WTC11 (cell line): ENCODE measurements around the gene TRIB2. TPM values are rescaled to one million over a fixed set of nuclear protein-coding genes. Genes with fewer than 3 reads are reported as not detected.

Experiments used
- ATAC-seq: fragments of 200-7000 bp; cut with Tn5 transposase; 2 replicates; pipeline ENCODE4 v1.10.0; 2021; ENCODE audit warnings: mild to moderate bottlenecking, moderate library complexity
- CTCF ChIA-PET: fragments of 300-600 bp; sonication (Branson Sonifier 250); formaldehyde crosslinking; loops from one replicate; lab custom pipeline; 2021; ENCODE audit warnings: antibody characterized with exemption; lab: Charles Lee
- POLR2A ChIA-PET: fragments of 350-600 bp; sonication (Branson Sonifier 250); formaldehyde crosslinking; loops from one replicate; lab custom pipeline; 2021; ENCODE audit warnings: antibody characterized with exemption; lab: Charles Lee
- DNase-seq: peaks from one replicate; pipeline ENCODE4 v3.0.0; 2021; ENCODE audit warnings: low spot score
- H3K27ac Mint-ChIP-seq: 2 replicates; pipeline ENCODE4 v1.8.0; 2021; ENCODE audit warnings: mixed read lengths
- H3K27me3 Mint-ChIP-seq: 2 replicates; pipeline ENCODE4 v1.8.0; 2021; ENCODE audit warnings: low read depth, mild to moderate bottlenecking, moderate library complexity, mixed read lengths
- H3K36me3 Mint-ChIP-seq: 2 replicates; pipeline ENCODE4 v1.8.0; 2021; ENCODE audit warnings: mixed read lengths
- H3K4me1 Mint-ChIP-seq: 2 replicates; pipeline ENCODE4 v1.8.0; 2022; ENCODE audit warnings: mixed read lengths
- H3K4me3 Mint-ChIP-seq: 2 replicates; pipeline ENCODE4 v1.8.0; 2021; ENCODE audit warnings: mild to moderate bottlenecking, moderate library complexity, mixed read lengths
- H3K9me3 Mint-ChIP-seq: 2 replicates; pipeline ENCODE4 v1.8.0; 2021; ENCODE audit warnings: mixed read lengths
- CBFB ChIP-seq: sonication (generic); formaldehyde crosslinking; IDR thresholded peaks from 2 replicates; pipeline ENCODE4 v1.8.1; 2022; ENCODE audit warnings: mild to moderate bottlenecking, low read depth, missing genetic modification reagents
- ELF4 ChIP-seq: sonication (generic); formaldehyde crosslinking; IDR thresholded peaks from 2 replicates; pipeline ENCODE4 v1.8.1; 2022; ENCODE audit warnings: low read depth, mild to moderate bottlenecking, moderate library complexity, missing genetic modification reagents
- EMX1 ChIP-seq: fragments of 250-450 bp; sonication (Bioruptor Pico); IDR thresholded peaks from 2 replicates; pipeline ENCODE4 v1.8.0; 2021; ENCODE audit warnings: mild to moderate bottlenecking
- GABPB1 ChIP-seq: sonication (generic); formaldehyde crosslinking; IDR thresholded peaks from 2 replicates; pipeline ENCODE4 v1.8.1; 2023; ENCODE audit warnings: mild to moderate bottlenecking, missing genetic modification reagents
- JAZF1 ChIP-seq: fragments of 250-450 bp; sonication (Bioruptor Pico); IDR thresholded peaks from 2 replicates; pipeline ENCODE4 v1.9.0; 2021; ENCODE audit warnings: moderate library complexity, mild to moderate bottlenecking, inconsistent platforms
- KAT7 ChIP-seq: sonication (generic); formaldehyde crosslinking; IDR thresholded peaks from 2 replicates; pipeline ENCODE4 v1.8.1; 2023; ENCODE audit warnings: missing genetic modification reagents, mild to moderate bottlenecking, borderline replicate concordance
- MYBL2 ChIP-seq: sonication (generic); formaldehyde crosslinking; IDR thresholded peaks from 2 replicates; pipeline ENCODE4 v1.8.1; 2023; ENCODE audit warnings: mild to moderate bottlenecking, moderate library complexity, missing genetic modification reagents
- NR1H2 ChIP-seq: sonication (generic); formaldehyde crosslinking; IDR thresholded peaks from 2 replicates; pipeline ENCODE4 v1.9.0; 2021; ENCODE audit warnings: mild to moderate bottlenecking, moderate library complexity, missing genetic modification reagents
- NR2C2 ChIP-seq: sonication (generic); formaldehyde crosslinking; IDR thresholded peaks from 2 replicates; pipeline ENCODE4 v1.8.0; 2022; ENCODE audit warnings: mild to moderate bottlenecking, missing genetic modification reagents
- OVOL2 ChIP-seq: fragments of 250-450 bp; sonication (Bioruptor Pico); IDR thresholded peaks from 2 replicates; pipeline ENCODE4 v1.9.0; 2021; ENCODE audit warnings: mild to moderate bottlenecking, borderline replicate concordance
- SOX15 ChIP-seq: fragments of 250-450 bp; sonication (Bioruptor Pico); IDR thresholded peaks from 2 replicates; pipeline ENCODE4 v1.9.0; 2021; ENCODE audit warnings: mild to moderate bottlenecking
- SP1 ChIP-seq: sonication (generic); formaldehyde crosslinking; conservative IDR thresholded peaks from 2 replicates; pipeline ENCODE4 v1.8.1; 2022; ENCODE audit warnings: missing genetic modification reagents
- TEAD4 ChIP-seq: sonication (generic); formaldehyde crosslinking; IDR thresholded peaks from 2 replicates; pipeline ENCODE4 v1.8.0; 2022; ENCODE audit warnings: mild to moderate bottlenecking, missing genetic modification reagents
- ZBTB21 ChIP-seq: sonication (generic); formaldehyde crosslinking; IDR thresholded peaks from 2 replicates; pipeline ENCODE4 v1.8.1; 2023; ENCODE audit warnings: mild to moderate bottlenecking, missing genetic modification reagents, borderline replicate concordance
- ZNF232 ChIP-seq: sonication (generic); formaldehyde crosslinking; IDR thresholded peaks from 2 replicates; pipeline ENCODE4 v1.8.0; 2022; ENCODE audit warnings: mild to moderate bottlenecking, missing genetic modification reagents
- total RNA-seq: library from RNA; stranded (reverse); gene quantifications from 3 replicates; pipeline ENCODE4 v1.2.3, GENCODE V29; 2021
- TF ChIP-seq, protein P1 (sequence below): sonication (generic); formaldehyde crosslinking; IDR thresholded peaks from 2 replicates; pipeline ENCODE4 v1.8.1; 2022; ENCODE audit warnings: mild to moderate bottlenecking, moderate library complexity, missing genetic modification reagents
- TF ChIP-seq, protein P2 (sequence below): sonication (generic); formaldehyde crosslinking; IDR thresholded peaks from 2 replicates; pipeline ENCODE4 v1.8.0; 2022; ENCODE audit warnings: mild to moderate bottlenecking, missing genetic modification reagents
- TF ChIP-seq, protein P3 (sequence below): fragments of 250-450 bp; sonication (Bioruptor Pico); IDR thresholded peaks from 2 replicates; pipeline ENCODE4 v1.9.0; 2021; ENCODE audit warnings: moderate library complexity, mild to moderate bottlenecking, inconsistent platforms, borderline replicate concordance
- TF ChIP-seq, protein P4 (sequence below): sonication (generic); formaldehyde crosslinking; IDR thresholded peaks from 2 replicates; pipeline ENCODE4 v1.8.1; 2023; ENCODE audit warnings: mild to moderate bottlenecking, missing genetic modification reagents, moderate library complexity
- TF ChIP-seq, protein P5 (sequence below): sonication (generic); formaldehyde crosslinking; conservative IDR thresholded peaks from 2 replicates; pipeline ENCODE4 v1.8.1; 2022; ENCODE audit warnings: mild to moderate bottlenecking, missing genetic modification reagents
- TF ChIP-seq, protein P6 (sequence below): fragments of 250-450 bp; sonication (Bioruptor Pico); IDR thresholded peaks from 2 replicates; pipeline ENCODE4 v1.8.0; 2021; ENCODE audit warnings: mild to moderate bottlenecking
- TF ChIP-seq, protein P7 (sequence below): sonication (generic); formaldehyde crosslinking; IDR thresholded peaks from 2 replicates; pipeline ENCODE4 v1.8.0; 2022; ENCODE audit warnings: mild to moderate bottlenecking, missing genetic modification reagents
- TF ChIP-seq, protein P8 (sequence below): sonication (generic); formaldehyde crosslinking; IDR thresholded peaks from 2 replicates; pipeline ENCODE4 v1.8.1; 2022; ENCODE audit warnings: missing genetic modification reagents, borderline replicate concordance
- TF ChIP-seq, protein P9 (sequence below): sonication (generic); formaldehyde crosslinking; IDR thresholded peaks from 2 replicates; pipeline ENCODE4 v1.8.1; 2023; ENCODE audit warnings: mild to moderate bottlenecking, missing genetic modification reagents, borderline replicate concordance

Gene TRIB2
- total RNA-seq, 1 experiment from 2014 or later: 89.3 TPM

DNA sequence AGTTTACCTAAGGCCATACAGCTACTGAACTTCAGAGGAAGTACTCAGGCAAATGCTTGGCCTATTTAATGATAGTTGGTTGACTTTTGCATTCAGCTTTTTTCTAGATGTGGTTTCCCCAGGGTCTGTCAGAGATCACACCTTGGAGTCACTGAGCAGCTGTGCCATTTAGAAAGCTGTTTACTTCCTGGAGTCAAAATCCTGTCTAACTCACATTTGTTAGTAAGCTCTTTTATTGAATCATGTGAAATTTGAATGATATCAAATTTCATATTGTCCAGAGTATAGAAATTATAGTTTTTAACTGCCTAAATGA is 7.6 kb upstream of the TRIB2 start:
- Mint-ChIP-seq H3K27ac (no peak overlapping the region), H3K27me3 (no peaks in the 10 kb centered on the region), H3K4me1 (peaks cover 4% of the 10 kb centered on the region), H3K9me3 (peaks cover 15% of the 10 kb centered on the region), H3K36me3 (peaks cover 6% of the 10 kb centered on the region; the same call in 1 of the 2 replicates), H3K4me3 (no peak overlapping the region)
- ChIA-PET CTCF (no interaction called here), POLR2A (no interaction called here)
- DNase-seq: no peak
- TF ChIP-seq, protein P1, sequence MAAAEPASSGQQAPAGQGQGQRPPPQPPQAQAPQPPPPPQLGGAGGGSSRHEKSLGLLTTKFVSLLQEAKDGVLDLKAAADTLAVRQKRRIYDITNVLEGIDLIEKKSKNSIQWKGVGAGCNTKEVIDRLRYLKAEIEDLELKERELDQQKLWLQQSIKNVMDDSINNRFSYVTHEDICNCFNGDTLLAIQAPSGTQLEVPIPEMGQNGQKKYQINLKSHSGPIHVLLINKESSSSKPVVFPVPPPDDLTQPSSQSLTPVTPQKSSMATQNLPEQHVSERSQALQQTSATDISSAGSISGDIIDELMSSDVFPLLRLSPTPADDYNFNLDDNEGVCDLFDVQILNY (CRISPR knock-in tag): no peak
- TF ChIP-seq NR2C2 (CRISPR knock-in tag): no peak
- no peak for TF ChIP-seq OVOL2
- TF ChIP-seq ELF4 (CRISPR knock-in tag): no peak
- TF ChIP-seq TEAD4 (CRISPR knock-in tag): no peak
- no peak for ATAC-seq

DNA sequence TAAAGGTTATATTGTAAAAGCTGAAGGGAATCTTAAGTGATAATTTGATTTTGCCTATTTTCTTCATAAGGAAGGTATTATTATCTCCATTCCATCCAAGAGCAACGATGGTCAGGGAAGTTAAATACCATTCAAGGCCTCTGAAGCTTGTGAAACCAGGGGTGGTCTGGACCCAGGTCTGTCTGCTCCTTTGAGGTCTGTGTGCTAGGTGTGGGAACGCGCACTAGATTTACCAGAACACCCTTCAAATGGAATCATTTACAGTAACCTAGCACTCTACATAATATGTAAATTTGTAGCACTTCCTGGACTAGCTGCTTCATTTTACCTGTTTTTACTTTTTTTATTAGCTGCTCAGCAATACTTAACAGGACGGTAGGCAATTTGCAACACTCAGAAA is 6.4 kb upstream of the TRIB2 start:
- ATAC-seq: no peak
- Mint-ChIP-seq H3K4me3 (no peak overlapping the region), H3K4me1 (peaks cover 14% of the 10 kb centered on the region), H3K36me3 (peaks cover 5% of the 10 kb centered on the region; the same call in 1 of the 2 replicates), H3K27me3 (no peaks in the 10 kb centered on the region), H3K27ac (no peak overlapping the region), H3K9me3 (peaks cover 10% of the 10 kb centered on the region)
- POLR2A ChIA-PET: no interaction called here
- CTCF ChIA-PET: no interaction called here
- DNase-seq: no peak
- TF ChIP-seq, protein P2, sequence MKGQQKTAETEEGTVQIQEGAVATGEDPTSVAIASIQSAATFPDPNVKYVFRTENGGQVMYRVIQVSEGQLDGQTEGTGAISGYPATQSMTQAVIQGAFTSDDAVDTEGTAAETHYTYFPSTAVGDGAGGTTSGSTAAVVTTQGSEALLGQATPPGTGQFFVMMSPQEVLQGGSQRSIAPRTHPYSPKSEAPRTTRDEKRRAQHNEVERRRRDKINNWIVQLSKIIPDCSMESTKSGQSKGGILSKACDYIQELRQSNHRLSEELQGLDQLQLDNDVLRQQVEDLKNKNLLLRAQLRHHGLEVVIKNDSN (CRISPR knock-in tag): no peak
- TF ChIP-seq, protein P3, sequence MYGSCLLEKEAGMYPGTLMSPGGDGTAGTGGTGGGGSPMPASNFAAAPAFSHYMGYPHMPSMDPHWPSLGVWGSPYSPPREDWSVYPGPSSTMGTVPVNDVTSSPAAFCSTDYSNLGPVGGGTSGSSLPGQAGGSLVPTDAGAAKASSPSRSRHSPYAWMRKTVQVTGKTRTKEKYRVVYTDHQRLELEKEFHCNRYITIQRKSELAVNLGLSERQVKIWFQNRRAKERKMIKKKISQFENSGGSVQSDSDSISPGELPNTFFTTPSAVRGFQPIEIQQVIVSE (CRISPR knock-in tag): no peak
- TF ChIP-seq ZNF232 (CRISPR knock-in tag) (no peak), ZBTB21 (no peak), CBFB (CRISPR knock-in tag) (no peak), SP1 (CRISPR knock-in tag) (no peak), JAZF1 (no peak), KAT7 (no peak), MYBL2 (CRISPR knock-in tag) (no peak), EMX1 (no peak), GABPB1 (CRISPR knock-in tag) (no peak), SOX15 (CRISPR knock-in tag) (no peak), NR1H2 (CRISPR knock-in tag) (no peak)
- TF ChIP-seq, protein P4, sequence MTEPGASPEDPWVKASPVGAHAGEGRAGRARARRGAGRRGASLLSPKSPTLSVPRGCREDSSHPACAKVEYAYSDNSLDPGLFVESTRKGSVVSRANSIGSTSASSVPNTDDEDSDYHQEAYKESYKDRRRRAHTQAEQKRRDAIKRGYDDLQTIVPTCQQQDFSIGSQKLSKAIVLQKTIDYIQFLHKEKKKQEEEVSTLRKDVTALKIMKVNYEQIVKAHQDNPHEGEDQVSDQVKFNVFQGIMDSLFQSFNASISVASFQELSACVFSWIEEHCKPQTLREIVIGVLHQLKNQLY (CRISPR knock-in tag): no peak
- TF ChIP-seq, protein P5, sequence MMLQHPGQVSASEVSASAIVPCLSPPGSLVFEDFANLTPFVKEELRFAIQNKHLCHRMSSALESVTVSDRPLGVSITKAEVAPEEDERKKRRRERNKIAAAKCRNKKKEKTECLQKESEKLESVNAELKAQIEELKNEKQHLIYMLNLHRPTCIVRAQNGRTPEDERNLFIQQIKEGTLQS (CRISPR knock-in tag): no peak
- TF ChIP-seq, protein P6, sequence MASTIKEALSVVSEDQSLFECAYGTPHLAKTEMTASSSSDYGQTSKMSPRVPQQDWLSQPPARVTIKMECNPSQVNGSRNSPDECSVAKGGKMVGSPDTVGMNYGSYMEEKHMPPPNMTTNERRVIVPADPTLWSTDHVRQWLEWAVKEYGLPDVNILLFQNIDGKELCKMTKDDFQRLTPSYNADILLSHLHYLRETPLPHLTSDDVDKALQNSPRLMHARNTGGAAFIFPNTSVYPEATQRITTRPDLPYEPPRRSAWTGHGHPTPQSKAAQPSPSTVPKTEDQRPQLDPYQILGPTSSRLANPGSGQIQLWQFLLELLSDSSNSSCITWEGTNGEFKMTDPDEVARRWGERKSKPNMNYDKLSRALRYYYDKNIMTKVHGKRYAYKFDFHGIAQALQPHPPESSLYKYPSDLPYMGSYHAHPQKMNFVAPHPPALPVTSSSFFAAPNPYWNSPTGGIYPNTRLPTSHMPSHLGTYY: no peak
- TF ChIP-seq, protein P7, sequence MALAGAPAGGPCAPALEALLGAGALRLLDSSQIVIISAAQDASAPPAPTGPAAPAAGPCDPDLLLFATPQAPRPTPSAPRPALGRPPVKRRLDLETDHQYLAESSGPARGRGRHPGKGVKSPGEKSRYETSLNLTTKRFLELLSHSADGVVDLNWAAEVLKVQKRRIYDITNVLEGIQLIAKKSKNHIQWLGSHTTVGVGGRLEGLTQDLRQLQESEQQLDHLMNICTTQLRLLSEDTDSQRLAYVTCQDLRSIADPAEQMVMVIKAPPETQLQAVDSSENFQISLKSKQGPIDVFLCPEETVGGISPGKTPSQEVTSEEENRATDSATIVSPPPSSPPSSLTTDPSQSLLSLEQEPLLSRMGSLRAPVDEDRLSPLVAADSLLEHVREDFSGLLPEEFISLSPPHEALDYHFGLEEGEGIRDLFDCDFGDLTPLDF (CRISPR knock-in tag): no peak
- TF ChIP-seq, protein P8, sequence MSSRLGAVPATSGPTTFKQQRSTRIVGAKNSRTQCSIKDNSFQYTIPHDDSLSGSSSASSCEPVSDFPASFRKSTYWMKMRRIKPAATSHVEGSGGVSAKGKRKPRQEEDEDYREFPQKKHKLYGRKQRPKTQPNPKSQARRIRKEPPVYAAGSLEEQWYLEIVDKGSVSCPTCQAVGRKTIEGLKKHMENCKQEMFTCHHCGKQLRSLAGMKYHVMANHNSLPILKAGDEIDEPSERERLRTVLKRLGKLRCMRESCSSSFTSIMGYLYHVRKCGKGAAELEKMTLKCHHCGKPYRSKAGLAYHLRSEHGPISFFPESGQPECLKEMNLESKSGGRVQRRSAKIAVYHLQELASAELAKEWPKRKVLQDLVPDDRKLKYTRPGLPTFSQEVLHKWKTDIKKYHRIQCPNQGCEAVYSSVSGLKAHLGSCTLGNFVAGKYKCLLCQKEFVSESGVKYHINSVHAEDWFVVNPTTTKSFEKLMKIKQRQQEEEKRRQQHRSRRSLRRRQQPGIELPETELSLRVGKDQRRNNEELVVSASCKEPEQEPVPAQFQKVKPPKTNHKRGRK (CRISPR knock-in tag): no peak
- TF ChIP-seq, protein P9, sequence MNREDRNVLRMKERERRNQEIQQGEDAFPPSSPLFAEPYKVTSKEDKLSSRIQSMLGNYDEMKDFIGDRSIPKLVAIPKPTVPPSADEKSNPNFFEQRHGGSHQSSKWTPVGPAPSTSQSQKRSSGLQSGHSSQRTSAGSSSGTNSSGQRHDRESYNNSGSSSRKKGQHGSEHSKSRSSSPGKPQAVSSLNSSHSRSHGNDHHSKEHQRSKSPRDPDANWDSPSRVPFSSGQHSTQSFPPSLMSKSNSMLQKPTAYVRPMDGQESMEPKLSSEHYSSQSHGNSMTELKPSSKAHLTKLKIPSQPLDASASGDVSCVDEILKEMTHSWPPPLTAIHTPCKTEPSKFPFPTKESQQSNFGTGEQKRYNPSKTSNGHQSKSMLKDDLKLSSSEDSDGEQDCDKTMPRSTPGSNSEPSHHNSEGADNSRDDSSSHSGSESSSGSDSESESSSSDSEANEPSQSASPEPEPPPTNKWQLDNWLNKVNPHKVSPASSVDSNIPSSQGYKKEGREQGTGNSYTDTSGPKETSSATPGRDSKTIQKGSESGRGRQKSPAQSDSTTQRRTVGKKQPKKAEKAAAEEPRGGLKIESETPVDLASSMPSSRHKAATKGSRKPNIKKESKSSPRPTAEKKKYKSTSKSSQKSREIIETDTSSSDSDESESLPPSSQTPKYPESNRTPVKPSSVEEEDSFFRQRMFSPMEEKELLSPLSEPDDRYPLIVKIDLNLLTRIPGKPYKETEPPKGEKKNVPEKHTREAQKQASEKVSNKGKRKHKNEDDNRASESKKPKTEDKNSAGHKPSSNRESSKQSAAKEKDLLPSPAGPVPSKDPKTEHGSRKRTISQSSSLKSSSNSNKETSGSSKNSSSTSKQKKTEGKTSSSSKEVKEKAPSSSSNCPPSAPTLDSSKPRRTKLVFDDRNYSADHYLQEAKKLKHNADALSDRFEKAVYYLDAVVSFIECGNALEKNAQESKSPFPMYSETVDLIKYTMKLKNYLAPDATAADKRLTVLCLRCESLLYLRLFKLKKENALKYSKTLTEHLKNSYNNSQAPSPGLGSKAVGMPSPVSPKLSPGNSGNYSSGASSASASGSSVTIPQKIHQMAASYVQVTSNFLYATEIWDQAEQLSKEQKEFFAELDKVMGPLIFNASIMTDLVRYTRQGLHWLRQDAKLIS (CRISPR knock-in tag): no peak
